ENCODE measurements around the gene DPRX.

Gene DPRX, protein sequence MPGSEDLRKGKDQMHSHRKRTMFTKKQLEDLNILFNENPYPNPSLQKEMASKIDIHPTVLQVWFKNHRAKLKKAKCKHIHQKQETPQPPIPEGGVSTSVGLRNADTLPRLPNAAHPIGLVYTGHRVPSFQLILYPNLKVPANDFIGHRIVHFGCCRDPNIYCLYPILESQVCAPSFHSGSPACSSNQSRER

GRCh38 chr19:53631949-53632407 lies at the start of gene DPRX:
TSS of gene DPRX (plus strand) at chr19:53631999. CDS start at chr19:53632107, 108 bp downstream.
- H3K4me3 ChIP-seq (ENCODE audit: low read depth, low read length), result no peak within 1 kb of the TSS

GRCh38 chr19:53583181-53583580 lies 48.6 kb upstream of the DPRX start:
- no peaks in the 10 kb centered on the region for H3K27me3 ChIP-seq (ENCODE audit: control insufficient read depth, insufficient read depth, low read length)
- H3K9me3 ChIP-seq (ENCODE audit: control insufficient read depth, insufficient read depth, low read length), result no peaks in the 10 kb centered on the region
- H3K4me1 ChIP-seq (ENCODE audit: control insufficient read depth, insufficient read depth, low read length), result no peaks in the 10 kb centered on the region; the same call in 1 of the 2 replicates
- H3K4me3 ChIP-seq (ENCODE audit: low read depth, low read length), result no peak overlapping the region
- no peak overlapping the region for H3K9ac ChIP-seq (ENCODE audit: low read depth, low read length)
- peaks cover 19% of the 10 kb centered on the region for H3K36me3 ChIP-seq (ENCODE audit: control insufficient read depth, insufficient read depth, low read length)
- no peak overlapping the region for H3K27ac ChIP-seq (ENCODE audit: low read depth, low read length)

More at GRCh38 chr19:53631949-53632407, at the start of gene DPRX:
- H3K27ac ChIP-seq (ENCODE audit: low read depth, low read length), result no peak within 1 kb of the TSS
- H3K27me3 ChIP-seq (ENCODE audit: control insufficient read depth, insufficient read depth, low read length), result no peaks in the 10 kb centered on the region
- H3K36me3 ChIP-seq (ENCODE audit: control insufficient read depth, insufficient read depth, low read length), result no peaks in the 10 kb centered on the region
- no peak within 1 kb of the TSS for H3K9ac ChIP-seq (ENCODE audit: low read depth, low read length)
- H3K4me1 ChIP-seq (ENCODE audit: control insufficient read depth, insufficient read depth, low read length), result no peaks in the 10 kb centered on the region
- H3K9me3 ChIP-seq (ENCODE audit: control insufficient read depth, insufficient read depth, low read length), result no peaks in the 10 kb centered on the region

- no peak overlapping the region for H3K9ac ChIP-seq (ENCODE audit: low read depth, low read length)
- no peak overlapping the region for H3K27ac ChIP-seq (ENCODE audit: low read depth, low read length)
- H3K36me3 ChIP-seq (ENCODE audit: control insufficient read depth, insufficient read depth, low read length), result no peaks in the 10 kb centered on the region
- no peaks in the 10 kb centered on the region for H3K27me3 ChIP-seq (ENCODE audit: control insufficient read depth, insufficient read depth, low read length)
- no peak overlapping the region for H3K4me3 ChIP-seq (ENCODE audit: low read depth, low read length)
- H3K4me1 ChIP-seq (ENCODE audit: control insufficient read depth, insufficient read depth, low read length), result no peaks in the 10 kb centered on the region; the same call in 1 of the 2 replicates
- H3K9me3 ChIP-seq (ENCODE audit: control insufficient read depth, insufficient read depth, low read length), result no peaks in the 10 kb centered on the region
Measured at GRCh38 chr19:53586277-53586691, 45.5 kb upstream of the DPRX start.

GRCh38 chr19:53594811-53595509 lies 36.8 kb upstream of the DPRX start:
- Histone ChIP-seq H3K36me3 (ENCODE audit: control insufficient read depth, insufficient read depth, low read length) (no peaks in the 10 kb centered on the region), H3K4me1 (ENCODE audit: control insufficient read depth, insufficient read depth, low read length) (peaks cover 22% of the 10 kb centered on the region), H3K27me3 (ENCODE audit: control insufficient read depth, insufficient read depth, low read length) (no peaks in the 10 kb centered on the region), H3K9me3 (ENCODE audit: control insufficient read depth, insufficient read depth, low read length) (no peaks in the 10 kb centered on the region), H3K9ac (ENCODE audit: low read depth, low read length) (peak overlapping the region; percentile 88), H3K4me3 (ENCODE audit: low read depth, low read length) (no peak overlapping the region), H3K27ac (ENCODE audit: low read depth, low read length) (peak overlapping the region; percentile 100)

GRCh38 chr19:53595510-53595867 lies 36.3 kb upstream of the DPRX start:
- H3K27ac ChIP-seq (ENCODE audit: low read depth, low read length), result peak overlapping the region; percentile 100
- no peaks in the 10 kb centered on the region for H3K9me3 ChIP-seq (ENCODE audit: control insufficient read depth, insufficient read depth, low read length)
- no peak overlapping the region for H3K4me3 ChIP-seq (ENCODE audit: low read depth, low read length)
- peaks cover 22% of the 10 kb centered on the region for H3K4me1 ChIP-seq (ENCODE audit: control insufficient read depth, insufficient read depth, low read length)
- no peaks in the 10 kb centered on the region for H3K36me3 ChIP-seq (ENCODE audit: control insufficient read depth, insufficient read depth, low read length)
- H3K9ac ChIP-seq (ENCODE audit: low read depth, low read length), result peak overlapping the region; percentile 88
- H3K27me3 ChIP-seq (ENCODE audit: control insufficient read depth, insufficient read depth, low read length), result no peaks in the 10 kb centered on the region

DNA sequence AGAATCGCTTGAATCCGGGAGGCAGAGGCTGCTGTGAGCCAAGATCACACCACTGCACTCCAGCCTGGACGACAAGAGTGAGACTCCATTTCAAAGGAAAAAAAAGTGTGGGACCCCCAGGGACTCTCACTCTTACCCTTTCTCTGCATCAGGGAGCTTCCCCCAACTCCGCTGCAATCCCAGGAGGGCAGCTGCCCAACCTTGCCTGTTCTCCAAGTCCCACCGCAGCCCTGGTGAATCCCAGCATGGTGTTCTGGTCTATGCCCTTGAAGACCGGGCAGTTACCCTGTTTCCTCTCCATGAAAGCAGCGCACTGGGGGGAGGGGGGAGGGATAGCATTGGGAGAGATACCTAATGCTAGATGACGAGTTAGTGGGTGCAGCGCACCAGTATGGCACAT lies 35.7 kb upstream of the DPRX start:
- Histone ChIP-seq H3K27me3 (ENCODE audit: control insufficient read depth, insufficient read depth, low read length) (no peaks in the 10 kb centered on the region), H3K9me3 (ENCODE audit: control insufficient read depth, insufficient read depth, low read length) (no peaks in the 10 kb centered on the region), H3K36me3 (ENCODE audit: control insufficient read depth, insufficient read depth, low read length) (no peaks in the 10 kb centered on the region), H3K9ac (ENCODE audit: low read depth, low read length) (peak overlapping the region; percentile 88), H3K27ac (ENCODE audit: low read depth, low read length) (peak overlapping the region; percentile 100), H3K4me3 (ENCODE audit: low read depth, low read length) (no peak overlapping the region; the same call in 1 of the 2 replicates), H3K4me1 (ENCODE audit: control insufficient read depth, insufficient read depth, low read length) (peaks cover 22% of the 10 kb centered on the region)

- Histone ChIP-seq H3K9ac (ENCODE audit: low read depth, low read length) (no peak overlapping the region), H3K9me3 (ENCODE audit: control insufficient read depth, insufficient read depth, low read length) (no peaks in the 10 kb centered on the region)
Measured at GRCh38 chr19:53597023-53597422, 34.8 kb upstream of the DPRX start.

GRCh38 chr19:53598361-53598760 lies 33.4 kb upstream of the DPRX start:
- Histone ChIP-seq H3K9me3 (ENCODE audit: control insufficient read depth, insufficient read depth, low read length) (no peaks in the 10 kb centered on the region), H3K27ac (ENCODE audit: low read depth, low read length) (no peak overlapping the region), H3K4me1 (ENCODE audit: control insufficient read depth, insufficient read depth, low read length) (peaks cover 22% of the 10 kb centered on the region), H3K4me3 (ENCODE audit: low read depth, low read length) (no peak overlapping the region), H3K9ac (ENCODE audit: low read depth, low read length) (no peak overlapping the region), H3K27me3 (ENCODE audit: control insufficient read depth, insufficient read depth, low read length) (no peaks in the 10 kb centered on the region), H3K36me3 (ENCODE audit: control insufficient read depth, insufficient read depth, low read length) (no peaks in the 10 kb centered on the region)

More at GRCh38 chr19:53597023-53597422, 34.8 kb upstream of the DPRX start:
- H3K4me1 ChIP-seq (ENCODE audit: control insufficient read depth, insufficient read depth, low read length), result peaks cover 22% of the 10 kb centered on the region
- no peaks in the 10 kb centered on the region for H3K27me3 ChIP-seq (ENCODE audit: control insufficient read depth, insufficient read depth, low read length)
- H3K27ac ChIP-seq (ENCODE audit: low read depth, low read length), result peak overlapping the region; percentile 100
- H3K4me3 ChIP-seq (ENCODE audit: low read depth, low read length), result no peak overlapping the region
- no peaks in the 10 kb centered on the region for H3K36me3 ChIP-seq (ENCODE audit: control insufficient read depth, insufficient read depth, low read length)

DNA sequence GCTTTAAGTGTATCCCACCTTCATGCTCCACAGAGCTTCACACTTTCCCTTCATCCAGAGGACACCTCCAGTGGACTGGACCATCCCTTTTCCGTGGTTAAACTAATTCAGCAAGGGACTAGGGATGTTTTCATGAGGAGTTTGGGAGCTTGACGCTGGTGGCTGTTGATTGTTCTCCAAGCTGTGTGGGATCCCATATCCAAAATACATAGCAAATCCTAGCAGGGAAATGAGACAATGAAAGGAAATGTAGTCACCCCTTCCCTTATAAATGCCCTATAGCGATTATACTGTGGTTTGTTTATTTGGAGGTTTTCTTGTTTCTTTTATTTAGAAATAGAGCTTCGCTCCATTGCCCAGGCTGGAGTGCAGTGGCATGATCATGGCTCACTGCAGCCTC lies 31.6 kb upstream of the DPRX start:
- H3K4me1 ChIP-seq (ENCODE audit: control insufficient read depth, insufficient read depth, low read length), result peaks cover 11% of the 10 kb centered on the region
- no peaks in the 10 kb centered on the region for H3K36me3 ChIP-seq (ENCODE audit: control insufficient read depth, insufficient read depth, low read length)
- H3K9ac ChIP-seq (ENCODE audit: low read depth, low read length), result no peak overlapping the region
- no peak overlapping the region for H3K27ac ChIP-seq (ENCODE audit: low read depth, low read length)
- no peak overlapping the region for H3K4me3 ChIP-seq (ENCODE audit: low read depth, low read length)
- H3K9me3 ChIP-seq (ENCODE audit: control insufficient read depth, insufficient read depth, low read length), result no peaks in the 10 kb centered on the region
- no peaks in the 10 kb centered on the region for H3K27me3 ChIP-seq (ENCODE audit: control insufficient read depth, insufficient read depth, low read length)

GRCh38 chr19:53606031-53606430 lies 25.8 kb upstream of the DPRX start:
- Histone ChIP-seq H3K36me3 (ENCODE audit: control insufficient read depth, insufficient read depth, low read length) (no peaks in the 10 kb centered on the region), H3K4me3 (ENCODE audit: low read depth, low read length) (no peak overlapping the region), H3K27ac (ENCODE audit: low read depth, low read length) (no peak overlapping the region), H3K9me3 (ENCODE audit: control insufficient read depth, insufficient read depth, low read length) (no peaks in the 10 kb centered on the region), H3K9ac (ENCODE audit: low read depth, low read length) (no peak overlapping the region), H3K27me3 (ENCODE audit: control insufficient read depth, insufficient read depth, low read length) (no peaks in the 10 kb centered on the region), H3K4me1 (ENCODE audit: control insufficient read depth, insufficient read depth, low read length) (no peaks in the 10 kb centered on the region)

DNA sequence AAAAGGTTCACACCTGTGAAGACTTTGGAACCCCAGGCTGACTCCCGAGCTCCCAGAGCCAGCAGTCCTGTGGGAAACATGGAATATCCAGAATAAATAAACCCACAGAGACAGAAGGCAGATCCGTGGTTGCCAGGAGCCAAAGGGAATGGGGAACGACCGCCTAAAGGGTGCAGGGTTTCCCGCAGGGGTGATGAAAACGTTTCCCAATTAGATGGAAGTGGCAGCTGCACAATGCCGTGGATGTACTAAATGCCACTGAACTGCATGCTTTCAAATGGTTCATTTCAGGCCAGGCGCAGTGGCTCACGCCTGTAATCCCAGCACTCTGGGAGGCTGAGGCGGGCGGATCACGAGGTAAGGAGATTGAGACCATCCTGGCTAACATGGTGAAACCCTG lies 23.4 kb upstream of the DPRX start:
- no peaks in the 10 kb centered on the region for H3K36me3 ChIP-seq (ENCODE audit: control insufficient read depth, insufficient read depth, low read length)
- no peaks in the 10 kb centered on the region for H3K27me3 ChIP-seq (ENCODE audit: control insufficient read depth, insufficient read depth, low read length)
- H3K27ac ChIP-seq (ENCODE audit: low read depth, low read length), result no peak overlapping the region
- no peaks in the 10 kb centered on the region for H3K9me3 ChIP-seq (ENCODE audit: control insufficient read depth, insufficient read depth, low read length)
- H3K4me1 ChIP-seq (ENCODE audit: control insufficient read depth, insufficient read depth, low read length), result peaks cover 6% of the 10 kb centered on the region
- no peak overlapping the region for H3K4me3 ChIP-seq (ENCODE audit: low read depth, low read length)
- H3K9ac ChIP-seq (ENCODE audit: low read depth, low read length), result no peak overlapping the region

Data from HUES48 (cell line).